ENCODE results near the gene FTH1.

The FTH1 gene

DNA sequence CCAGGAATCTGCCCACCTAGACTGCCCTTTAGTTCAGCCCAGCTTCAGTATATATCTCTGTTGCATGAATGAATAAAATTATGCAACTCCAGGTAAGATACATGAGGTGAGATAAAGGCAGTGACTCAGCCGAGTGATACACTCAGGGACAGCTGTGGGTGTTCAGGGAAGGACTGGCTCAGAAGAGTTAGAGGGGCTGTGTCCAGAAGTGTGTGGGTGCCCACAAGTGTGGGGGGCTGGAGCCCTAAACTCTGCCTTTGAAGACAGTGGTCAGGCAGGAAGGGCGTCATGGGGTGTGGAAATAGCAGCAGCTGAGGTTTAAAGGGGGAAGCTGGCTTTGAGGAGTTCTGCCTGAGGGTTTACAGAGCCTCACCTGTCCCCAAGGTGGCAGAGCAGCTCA lies 8.3 kb downstream of the FTH1 start:
- DNase-seq (ENCODE audit: low spot score) = no peak
- in situ Hi-C loops (cut with MboI; ENCODE audit: low pct_unique_long_range_greater_than_20kb, low sequenced_read_pairs, unreplicated experiment) = no loop called here

DNA sequence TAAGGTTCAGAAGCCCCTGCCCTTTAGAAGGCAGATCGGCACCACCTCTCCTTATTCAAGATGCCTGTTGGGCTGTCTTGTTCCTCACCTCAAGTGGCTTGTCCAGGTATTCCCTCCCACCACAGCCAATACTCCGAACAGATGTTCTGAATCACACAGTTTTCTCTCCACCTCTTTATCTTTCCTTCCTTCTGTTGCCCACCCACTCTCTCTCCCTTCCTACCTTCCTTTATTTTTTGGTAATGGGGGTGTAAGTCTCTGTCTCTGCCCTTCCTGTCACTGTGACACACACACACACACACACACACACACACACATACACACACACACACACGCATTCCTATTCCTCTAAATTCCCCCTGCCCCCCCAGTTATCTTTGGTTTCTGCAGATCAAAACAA lies 8.8 kb downstream of the FTH1 start:
- no peak for DNase-seq (ENCODE audit: low spot score)
- in situ Hi-C loops (cut with MboI; ENCODE audit: low pct_unique_long_range_greater_than_20kb, low sequenced_read_pairs, unreplicated experiment) = no loop called here

More for the DNA sequence above, 8.3 kb downstream of the FTH1 start:
- TF ChIP-seq, protein P1, sequence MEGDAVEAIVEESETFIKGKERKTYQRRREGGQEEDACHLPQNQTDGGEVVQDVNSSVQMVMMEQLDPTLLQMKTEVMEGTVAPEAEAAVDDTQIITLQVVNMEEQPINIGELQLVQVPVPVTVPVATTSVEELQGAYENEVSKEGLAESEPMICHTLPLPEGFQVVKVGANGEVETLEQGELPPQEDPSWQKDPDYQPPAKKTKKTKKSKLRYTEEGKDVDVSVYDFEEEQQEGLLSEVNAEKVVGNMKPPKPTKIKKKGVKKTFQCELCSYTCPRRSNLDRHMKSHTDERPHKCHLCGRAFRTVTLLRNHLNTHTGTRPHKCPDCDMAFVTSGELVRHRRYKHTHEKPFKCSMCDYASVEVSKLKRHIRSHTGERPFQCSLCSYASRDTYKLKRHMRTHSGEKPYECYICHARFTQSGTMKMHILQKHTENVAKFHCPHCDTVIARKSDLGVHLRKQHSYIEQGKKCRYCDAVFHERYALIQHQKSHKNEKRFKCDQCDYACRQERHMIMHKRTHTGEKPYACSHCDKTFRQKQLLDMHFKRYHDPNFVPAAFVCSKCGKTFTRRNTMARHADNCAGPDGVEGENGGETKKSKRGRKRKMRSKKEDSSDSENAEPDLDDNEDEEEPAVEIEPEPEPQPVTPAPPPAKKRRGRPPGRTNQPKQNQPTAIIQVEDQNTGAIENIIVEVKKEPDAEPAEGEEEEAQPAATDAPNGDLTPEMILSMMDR (IDR thresholded peaks at IDR 0.05; ENCODE audit: extremely low read depth, insufficient read depth, missing control alignments) = no peak

DNA sequence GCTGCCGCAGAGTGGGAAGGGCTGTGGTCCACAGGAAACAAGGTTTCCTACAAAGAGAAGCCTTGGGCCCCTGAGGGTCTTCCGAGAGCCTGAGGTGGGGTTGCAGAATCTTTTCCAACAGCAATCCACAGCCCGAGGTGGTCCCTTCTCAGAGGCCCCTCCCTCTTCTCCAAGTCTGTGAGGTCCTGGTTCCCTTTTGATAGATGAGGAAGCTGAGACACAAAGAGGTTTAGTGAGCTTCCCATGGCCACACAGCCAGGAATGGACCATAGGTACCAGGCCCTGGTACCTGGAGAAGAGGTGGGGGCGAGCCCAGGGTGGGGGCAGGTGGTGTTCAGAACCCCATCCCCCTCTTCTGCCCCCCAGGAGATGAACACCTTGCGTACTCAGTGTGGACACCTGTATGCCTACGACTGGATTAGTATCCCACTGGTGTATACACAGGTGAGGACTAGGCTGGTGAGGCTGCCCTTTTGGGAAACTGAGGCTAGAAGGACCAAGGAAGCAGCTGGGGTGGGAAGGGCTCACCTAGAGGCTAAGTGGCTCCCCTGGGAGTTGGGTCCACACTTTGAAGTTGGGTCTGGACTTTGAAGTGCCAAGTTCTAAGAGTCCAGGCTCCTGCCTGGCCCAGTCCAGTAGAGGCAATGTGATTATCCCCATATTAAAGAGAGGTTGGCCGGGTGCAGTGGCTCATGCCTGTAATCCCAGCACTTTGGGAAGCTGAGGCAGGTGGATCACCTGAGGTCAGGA lies 10.2 kb downstream of the FTH1 start:
- DNase-seq (ENCODE audit: low spot score) = no peak
- TF ChIP-seq, protein P1 (IDR thresholded peaks at IDR 0.05; ENCODE audit: extremely low read depth, insufficient read depth, missing control alignments) = no peak
- in situ Hi-C loops (cut with MboI; ENCODE audit: low pct_unique_long_range_greater_than_20kb, low sequenced_read_pairs, unreplicated experiment) = no loop called here

More for the DNA sequence above, 8.8 kb downstream of the FTH1 start:
- TF ChIP-seq, protein P1 (IDR thresholded peaks at IDR 0.05; ENCODE audit: extremely low read depth, insufficient read depth, missing control alignments) = no peak

DNA sequence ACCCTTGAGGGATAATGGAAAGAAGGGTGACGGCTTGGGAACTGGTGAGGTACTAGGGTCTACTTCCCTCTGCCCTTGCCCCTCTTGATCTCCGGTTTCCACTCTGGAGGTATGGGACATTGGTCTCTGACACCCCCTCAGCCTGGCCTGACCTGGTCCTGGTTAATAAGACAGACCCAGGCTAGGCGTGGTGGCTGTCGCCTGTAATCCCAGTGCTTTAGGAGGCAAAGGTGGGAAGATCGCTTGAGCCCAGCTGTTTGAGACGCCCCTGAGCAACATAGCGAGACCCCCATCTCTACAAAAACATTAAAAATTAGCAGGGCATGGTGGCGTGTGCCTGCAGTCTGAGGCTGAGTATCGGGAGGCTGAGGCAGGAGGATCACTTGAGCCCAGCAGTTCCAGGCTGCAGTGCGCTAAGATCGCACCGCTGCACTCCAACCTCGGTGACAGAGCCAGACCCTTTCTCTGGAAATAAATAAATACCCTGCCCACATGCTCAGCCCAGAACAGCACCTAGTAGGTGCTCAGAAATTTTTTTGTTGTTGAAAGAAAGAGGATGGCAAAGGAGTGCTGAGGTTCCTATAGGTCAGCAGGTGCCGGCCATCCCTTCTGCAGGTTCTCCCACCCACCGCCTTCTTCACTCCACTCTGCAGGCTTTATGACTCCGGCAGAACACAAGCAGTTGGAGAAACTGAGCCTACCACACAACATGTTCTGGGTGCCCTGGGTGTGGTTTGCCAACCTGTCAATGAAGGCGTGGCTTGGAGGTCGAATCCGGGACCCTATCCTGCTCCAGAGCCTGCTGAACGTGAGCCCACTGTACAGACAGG lies 11.0 kb downstream of the FTH1 start:
- in situ Hi-C loops (cut with MboI; ENCODE audit: low pct_unique_long_range_greater_than_20kb, low sequenced_read_pairs, unreplicated experiment) = no loop called here
- no peak for DNase-seq (ENCODE audit: low spot score)

DNA sequence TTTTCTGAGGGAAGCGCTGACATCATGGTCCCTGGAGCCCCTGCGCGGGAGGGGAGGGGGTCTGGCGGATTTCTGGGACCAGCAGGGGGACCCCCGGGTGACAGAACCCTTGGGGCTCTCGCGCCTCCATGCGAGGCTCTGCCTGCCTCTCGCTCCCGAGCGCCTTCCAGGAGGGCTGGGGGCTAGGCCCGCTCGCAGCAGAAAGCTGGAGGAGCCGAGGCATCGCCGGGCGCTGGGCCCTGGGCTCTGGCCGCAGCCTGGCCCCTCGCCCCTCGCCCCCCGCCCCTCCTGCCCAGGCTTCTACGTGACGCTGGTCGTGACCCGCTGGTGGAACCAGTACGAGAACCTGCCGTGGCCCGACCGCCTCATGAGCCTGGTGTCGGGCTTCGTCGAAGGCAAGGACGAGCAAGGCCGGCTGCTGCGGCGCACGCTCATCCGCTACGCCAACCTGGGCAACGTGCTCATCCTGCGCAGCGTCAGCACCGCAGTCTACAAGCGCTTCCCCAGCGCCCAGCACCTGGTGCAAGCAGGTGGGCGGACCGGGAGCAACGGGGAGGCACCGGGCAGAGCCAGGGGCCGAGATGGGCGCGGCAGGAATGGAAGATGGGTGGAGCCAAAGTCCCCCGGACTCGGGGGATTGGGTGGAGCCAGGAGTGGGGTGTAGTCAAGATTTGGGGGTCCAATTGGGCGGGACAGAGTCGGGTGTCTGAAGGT lies 11.9 kb downstream of the FTH1 start:
- in situ Hi-C loops (cut with MboI; ENCODE audit: low pct_unique_long_range_greater_than_20kb, low sequenced_read_pairs, unreplicated experiment) = no loop called here
- TF ChIP-seq, protein P1 (IDR thresholded peaks at IDR 0.05; ENCODE audit: extremely low read depth, insufficient read depth, missing control alignments) = no peak
- no peak for DNase-seq (ENCODE audit: low spot score)

More for the DNA sequence above, 11.0 kb downstream of the FTH1 start:
- TF ChIP-seq, protein P1 (IDR thresholded peaks at IDR 0.05; ENCODE audit: extremely low read depth, insufficient read depth, missing control alignments) = no peak

DNA sequence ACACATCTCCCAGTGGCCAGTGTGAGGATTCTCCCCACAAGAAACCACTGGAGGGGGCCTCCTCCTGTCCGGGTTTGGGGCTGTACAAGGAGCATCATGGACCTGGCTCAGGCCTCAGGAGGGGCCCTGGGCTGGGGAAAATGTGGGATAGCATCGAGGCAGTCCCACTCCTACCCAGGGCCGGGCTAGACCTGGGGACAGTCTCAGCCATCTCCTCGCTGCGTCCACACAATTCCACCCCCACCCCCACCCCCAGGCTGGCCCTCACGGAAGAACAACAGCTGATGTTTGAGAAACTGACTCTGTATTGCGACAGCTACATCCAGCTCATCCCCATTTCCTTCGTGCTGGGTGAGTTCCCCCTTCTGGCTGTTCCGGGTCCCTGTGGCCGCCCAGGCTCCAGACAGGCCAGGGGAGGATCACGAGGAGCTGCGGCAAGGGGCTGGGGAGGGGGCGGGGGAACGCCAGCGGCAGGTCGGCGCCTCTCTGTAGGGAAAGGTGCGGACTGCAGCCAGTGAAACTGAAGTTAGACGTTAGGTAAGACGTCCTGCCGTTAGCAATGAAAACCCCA lies 12.5 kb downstream of the FTH1 start:
- DNase-seq (ENCODE audit: low spot score) = no peak
- in situ Hi-C loops (cut with MboI; ENCODE audit: low pct_unique_long_range_greater_than_20kb, low sequenced_read_pairs, unreplicated experiment) = no loop called here
- TF ChIP-seq, protein P1 (IDR thresholded peaks at IDR 0.05; ENCODE audit: extremely low read depth, insufficient read depth, missing control alignments) = no peak

All from GM13977 (cell line).